Activated CD4-positive, CD25-positive, alpha-beta regulatory T cell treated with anti-CD3 and anti-CD28 coated beads, Interleukin-2, amount 50 U/mL, for 72 hours (primary cell): ENCODE measurements around the gene ITIH5.
"Not testable (repeated sequence)": the region's sequence is repeated elsewhere in the genome, so short reads cannot be mapped to it uniquely, and the experiment has no call there.

ENCODE experiments used
- DNase-seq: peaks from one replicate; pipeline ENCODE4 v3.0.0; 2021

ITIH5 gene

DNA sequence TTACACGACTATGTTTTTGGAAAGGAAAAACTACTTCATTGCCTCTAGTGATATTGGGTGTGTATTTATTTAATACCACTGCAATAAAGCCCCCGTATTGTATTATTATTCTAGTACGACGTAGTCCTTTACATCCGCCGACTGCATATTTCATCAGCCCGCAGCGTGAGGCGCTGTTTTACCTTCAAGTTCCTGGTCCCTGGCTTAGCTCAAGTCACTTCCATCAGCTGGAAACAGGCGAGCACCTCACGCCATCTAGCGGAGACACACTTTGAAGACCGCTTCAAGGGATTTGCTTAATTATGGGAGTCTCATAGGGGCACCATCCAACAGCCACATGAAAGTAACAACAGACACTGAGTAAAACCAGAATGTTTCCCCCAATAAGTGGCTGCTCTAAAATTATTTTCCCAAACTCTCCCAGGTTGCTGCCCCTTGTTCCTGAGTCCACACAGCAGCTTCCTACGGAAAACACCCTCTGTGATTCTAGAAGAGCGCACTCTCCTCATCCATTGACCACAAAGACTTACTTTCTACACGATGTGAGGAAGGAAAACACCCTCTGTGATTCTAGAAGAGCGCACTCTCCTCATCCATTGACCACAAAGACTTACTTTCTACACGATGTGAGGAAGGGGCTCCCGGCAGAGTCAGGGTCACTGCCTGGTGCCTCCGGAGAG lies 20.6 kb upstream of the ITIH5 start:
- DNase-seq = peak; percentile 57

- DNase-seq = no peak
Observed at GRCh38 chr10:7686351-7687171, 19.8 kb upstream of the ITIH5 start.

DNA sequence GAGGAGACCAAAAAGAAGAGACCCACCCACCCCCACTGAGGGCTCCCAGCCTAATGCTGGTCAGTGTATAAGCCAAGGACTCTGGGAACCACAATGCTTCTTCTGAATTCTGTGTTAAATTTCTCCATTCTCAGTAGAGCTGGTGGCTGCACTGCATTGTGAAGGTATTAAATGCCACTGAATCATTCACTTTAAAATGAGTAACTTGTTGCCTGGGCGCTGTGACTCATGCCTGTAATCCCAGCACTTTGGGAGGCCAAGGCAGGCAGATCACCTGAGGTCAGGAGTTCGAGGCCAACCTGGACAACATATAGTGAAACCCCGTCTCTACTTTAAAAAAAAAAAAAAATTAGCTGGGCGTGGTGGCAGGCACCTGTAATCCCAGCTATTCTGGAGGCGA lies 13.3 kb upstream of the ITIH5 start:
- not testable (repeated sequence) for DNase-seq

DNA sequence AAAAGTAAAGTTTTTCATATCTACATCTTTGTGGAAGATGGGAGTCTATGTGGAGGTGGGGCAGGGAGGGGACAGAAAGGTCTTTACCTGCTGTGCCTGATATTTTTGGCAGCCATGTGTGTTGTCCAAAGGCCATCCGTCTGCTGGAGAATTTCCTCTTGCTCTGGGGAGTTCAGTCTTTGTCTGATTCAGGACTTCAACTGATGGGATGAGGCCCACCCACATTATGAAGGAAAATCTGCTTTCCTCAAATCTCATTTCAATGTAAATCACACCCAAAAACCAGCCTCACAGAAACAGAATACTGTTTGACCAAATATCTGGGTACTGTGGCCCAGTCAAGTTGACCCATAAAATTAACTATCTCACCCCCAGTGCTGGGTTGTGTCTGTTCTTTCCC lies 12.5 kb upstream of the ITIH5 start:
- DNase-seq = no peak

DNA sequence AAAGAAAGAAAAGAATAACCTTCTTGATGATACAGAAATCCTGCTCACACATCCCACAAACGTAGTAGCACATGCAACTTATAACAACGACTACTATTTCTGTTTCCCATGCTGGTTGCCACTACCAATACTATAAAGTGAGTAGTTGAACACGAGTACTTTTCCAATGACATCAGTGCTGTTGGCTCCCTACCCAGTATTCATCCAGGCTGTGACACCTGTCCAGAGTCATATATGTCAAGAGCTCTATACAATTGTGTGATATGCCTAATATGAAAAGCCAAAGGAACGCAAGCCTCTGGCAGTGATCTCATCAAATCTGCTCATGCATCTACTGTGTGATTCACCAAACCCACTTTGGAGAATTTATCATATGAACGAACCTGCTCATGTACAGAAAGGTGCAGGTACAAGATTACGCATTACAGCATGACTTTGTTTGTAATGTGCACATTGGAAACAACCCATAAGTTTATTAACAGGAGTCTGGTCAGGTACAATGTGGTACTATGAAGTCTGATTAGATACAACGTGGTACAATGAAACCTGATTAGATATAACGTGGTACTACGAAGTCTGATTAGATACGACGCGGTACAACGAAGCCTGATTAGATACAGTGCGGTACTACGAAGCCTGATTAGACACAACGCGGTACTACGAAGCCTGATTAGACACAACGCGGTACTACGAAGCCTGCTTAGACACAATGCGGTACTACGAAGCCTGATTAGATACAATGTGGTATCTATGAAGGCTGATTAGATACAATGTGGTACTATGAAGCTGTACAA lies 5.8 kb upstream of the ITIH5 start:
- no peak for DNase-seq

- no peak for DNase-seq
Observed at GRCh38 chr10:7670157-7670556, 3.4 kb upstream of the ITIH5 start.

DNA sequence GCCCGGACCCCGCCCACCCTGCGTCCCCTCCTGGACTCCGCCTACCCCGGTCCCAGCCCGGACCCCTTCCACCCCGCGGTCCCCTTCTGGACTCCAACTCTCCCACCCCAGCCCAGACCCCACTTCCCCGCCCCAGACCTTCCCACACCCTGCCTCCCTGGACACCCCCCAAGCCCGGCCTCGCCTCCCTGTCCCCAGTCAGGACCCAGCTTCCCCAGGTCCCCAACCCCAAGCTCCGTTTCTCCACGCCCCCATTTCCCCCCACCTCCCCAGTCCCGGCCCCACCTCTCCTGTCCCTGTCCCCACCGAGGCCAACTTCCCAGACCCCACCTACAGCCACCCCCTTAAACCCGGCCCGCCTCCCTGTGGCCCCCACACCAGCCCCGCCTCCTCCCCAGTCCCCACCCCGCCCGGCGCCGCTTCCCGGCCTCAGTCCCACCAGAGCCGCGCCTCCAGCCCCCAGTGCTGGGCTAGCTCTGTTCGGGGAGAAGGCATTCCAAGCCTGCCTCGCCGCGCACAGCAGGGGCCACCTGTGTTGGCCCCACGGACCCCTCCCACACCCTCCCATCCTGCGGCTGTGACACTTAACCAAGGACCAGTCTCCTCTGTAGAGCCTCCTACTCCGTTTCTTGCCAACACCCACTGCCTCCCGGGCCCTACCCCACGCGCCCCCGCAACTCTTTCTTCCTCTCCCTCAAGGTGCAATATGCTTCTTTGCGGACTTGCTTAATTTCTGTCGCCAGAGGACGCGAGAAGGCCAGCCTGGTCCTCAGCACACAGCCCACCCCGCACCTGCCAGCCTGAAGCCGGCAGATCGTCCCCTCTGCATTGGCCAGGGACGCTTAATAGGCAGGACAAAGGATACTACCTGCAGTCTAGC lies 736 bp upstream of the ITIH5 start:
- DNase-seq = no peak

GRCh38 chr10:7665767-7666166 lies 999 bp downstream of the ITIH5 start:
- no peak for DNase-seq

GRCh38 chr10:7664707-7665106 lies 2.1 kb downstream of the ITIH5 start:
- no peak for DNase-seq

DNA sequence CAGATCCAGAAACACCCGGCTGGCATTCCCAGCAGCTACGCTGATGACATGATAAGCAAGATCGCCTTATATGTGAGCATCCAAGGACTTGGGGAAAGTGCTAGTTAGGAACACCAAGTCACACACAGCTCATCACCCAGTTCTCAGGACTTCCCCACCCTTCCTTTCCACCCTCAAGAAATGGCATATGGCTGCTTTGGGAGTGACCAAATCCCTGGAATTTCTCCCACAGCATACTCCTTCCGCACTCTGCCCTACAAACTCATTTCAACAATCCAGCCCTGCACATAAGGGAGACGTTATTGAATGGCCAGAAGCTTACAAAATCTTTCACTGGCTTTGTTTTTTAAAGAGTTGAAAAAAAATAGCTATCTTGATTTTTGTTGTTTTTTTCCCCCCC lies 4.2 kb downstream of the ITIH5 start:
- DNase-seq = no peak

- DNase-seq = no peak
Observed at GRCh38 chr10:7659560-7659959, 7.2 kb downstream of the ITIH5 start.

GRCh38 chr10:7657552-7657951 lies 9.2 kb downstream of the ITIH5 start:
- no peak for DNase-seq

GRCh38 chr10:7657079-7657478 lies 9.7 kb downstream of the ITIH5 start:
- not testable (repeated sequence) for DNase-seq

DNA sequence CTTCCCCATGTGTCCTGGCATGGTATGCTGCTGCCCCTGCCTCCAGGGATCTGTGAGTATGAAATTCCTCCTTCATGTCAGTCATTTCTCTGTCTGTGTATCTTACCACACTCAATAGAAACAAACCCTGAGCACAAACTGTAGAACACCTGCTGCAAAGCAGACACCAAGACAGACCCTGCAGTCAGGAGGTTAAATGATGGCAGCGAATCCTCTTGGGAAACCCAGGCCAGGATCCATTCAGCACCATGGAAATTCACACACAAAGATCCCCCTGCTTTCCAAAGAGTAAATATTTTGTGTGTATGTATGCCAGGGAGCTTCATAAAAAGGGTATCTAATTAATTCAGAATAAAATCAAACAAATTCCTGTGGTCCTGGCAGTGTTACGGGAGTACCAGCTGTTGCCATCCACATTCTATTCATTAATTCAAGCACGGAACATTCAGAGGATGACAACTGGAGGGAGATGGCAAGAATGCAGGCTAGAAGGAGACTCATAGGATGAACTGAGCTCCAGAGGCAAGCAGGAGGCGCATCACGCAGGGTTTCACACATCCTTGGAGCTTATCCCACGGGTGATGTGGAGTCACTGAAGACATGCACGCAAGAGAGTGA lies 14.8 kb downstream of the ITIH5 start:
- DNase-seq = no peak

DNA sequence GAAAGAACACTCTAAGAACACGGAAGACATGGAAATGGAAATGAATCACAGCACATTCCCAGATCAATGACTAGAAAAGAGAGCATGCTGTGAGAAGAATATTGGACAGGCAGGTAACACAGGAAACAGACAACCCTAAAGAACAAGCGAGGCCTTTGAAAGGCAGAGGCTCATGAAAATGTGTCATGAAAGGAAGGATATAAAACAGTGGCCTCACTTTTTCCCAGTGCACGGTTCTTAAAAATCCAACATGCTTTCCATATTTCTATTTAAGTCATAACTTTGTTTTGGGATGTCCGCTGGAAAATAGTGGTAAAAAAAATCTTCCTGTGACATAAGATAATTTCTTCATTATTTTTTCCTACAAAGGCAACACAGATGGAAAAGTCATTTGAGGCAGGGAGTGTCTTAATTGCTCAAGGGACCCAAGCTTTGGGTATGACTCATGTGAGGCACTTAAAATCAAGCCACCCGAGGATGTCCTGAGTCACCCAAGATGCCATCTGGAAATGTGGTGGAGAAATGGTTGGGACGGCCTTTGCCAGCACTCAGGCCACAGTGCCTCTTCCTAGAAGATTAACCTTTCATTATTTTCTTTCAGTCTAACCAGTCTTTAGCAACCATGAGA lies 17.0 kb downstream of the ITIH5 start:
- DNase-seq = no peak

- DNase-seq = no peak
Observed at GRCh38 chr10:7647062-7647664, 19.6 kb downstream of the ITIH5 start.

DNA sequence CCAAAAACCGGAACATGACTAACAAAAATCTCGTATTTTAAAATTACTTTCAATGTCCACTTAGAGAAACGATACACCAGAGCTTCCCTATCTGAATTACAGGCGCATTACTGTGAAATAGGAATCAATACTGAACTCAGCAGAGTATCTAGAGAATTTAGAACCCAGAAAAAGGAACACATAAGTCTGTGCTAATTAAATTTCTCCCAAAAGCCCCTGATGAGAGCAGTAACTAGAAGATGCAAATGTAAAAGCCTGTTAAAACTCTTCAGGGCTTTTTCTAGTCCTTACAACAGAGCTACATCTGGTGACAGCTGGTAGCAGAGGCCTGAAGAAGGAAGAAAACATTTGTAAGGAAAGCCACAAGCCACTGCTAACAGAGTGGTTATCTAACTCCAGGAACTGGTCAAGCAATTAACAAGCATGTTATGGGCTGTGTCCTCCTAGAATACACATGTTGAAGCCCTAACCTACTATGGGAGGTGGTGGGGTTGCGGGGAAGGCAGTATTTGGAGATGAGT lies 24.2 kb downstream of the ITIH5 start:
- no peak for DNase-seq

DNA sequence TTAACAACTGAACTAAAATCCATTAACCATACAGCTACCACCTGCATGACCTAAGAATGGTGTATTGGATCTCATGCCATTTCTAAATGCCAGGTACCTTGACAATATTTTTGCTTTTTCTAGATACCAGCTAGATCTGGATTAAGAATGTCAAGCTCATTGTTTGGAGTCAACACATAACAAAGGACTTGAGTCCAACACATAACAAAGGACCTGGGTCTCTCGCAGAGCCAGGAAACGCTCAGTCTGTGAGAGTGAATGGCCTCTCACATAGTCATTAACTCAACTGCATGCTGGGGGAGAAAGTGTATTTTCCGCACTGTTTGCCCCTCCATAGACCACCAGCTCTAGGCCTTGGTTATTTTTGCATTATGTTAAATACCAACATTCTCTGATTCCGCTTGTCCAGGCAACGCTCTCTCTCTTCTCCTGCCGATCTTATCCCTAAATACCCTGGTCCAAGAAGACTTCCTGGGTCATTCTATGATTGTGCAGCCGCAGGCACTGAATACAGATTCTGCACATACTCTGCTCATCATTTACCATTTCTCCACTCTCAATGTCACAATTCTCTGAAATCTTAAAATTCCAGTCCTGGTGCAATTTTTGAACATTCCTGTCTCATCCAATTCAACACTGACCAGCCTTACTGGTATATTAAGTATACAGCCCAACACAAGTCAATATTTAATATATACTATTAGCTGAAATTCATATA lies 31.2 kb downstream of the ITIH5 start:
- DNase-seq = no peak

DNA sequence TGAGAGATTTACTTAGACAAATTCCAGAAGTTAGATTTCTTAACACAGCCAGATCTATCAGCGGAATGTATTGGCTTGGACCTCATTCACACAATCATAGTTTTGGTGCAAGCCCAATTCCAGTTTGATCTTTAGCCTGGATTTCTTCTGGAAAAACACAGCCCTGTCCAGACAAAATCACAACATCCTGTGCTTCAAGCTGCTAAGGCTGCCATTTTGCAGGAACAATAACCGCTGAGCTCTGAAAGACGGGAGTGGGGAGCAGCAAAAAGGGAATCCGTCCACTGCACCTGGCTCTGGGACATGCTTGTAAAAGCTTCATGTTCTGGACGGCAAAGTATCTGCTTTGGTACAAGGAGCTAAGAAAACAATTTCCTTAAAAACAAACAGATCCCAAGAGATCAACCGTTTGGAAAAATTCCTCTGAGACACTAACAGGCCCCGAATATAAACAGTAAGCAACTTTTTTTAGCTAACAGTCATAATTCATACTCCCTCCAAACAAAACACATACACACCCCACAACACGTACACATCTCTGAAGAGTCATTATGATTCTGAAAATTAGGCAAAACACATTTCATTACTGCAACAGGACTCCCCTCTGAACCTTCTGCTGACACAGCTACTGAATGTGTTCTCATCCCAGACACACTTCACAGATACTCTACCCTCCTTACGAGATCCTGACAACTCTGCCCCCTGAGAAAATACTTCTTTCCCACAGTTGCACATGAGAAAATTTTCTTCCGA lies 32.4 kb downstream of the ITIH5 start:
- no peak for DNase-seq

- no peak for DNase-seq
Observed at GRCh38 chr10:7626283-7626682, 40.5 kb downstream of the ITIH5 start.
